ENCODE results near the gene ROPN1B. TPM values are rescaled to one million over a fixed set of nuclear protein-coding genes. Genes with fewer than 3 reads are reported as not detected.

The ROPN1B gene
- total RNA-seq, 1 experiment from 2014 or later = 0.26 TPM

- H3K27me3 ChIP-seq (ENCODE audit: control insufficient read depth, insufficient read depth, low read length) = peaks cover 10% of the 10 kb centered on the region
- no peaks in the 10 kb centered on the region for H3K9me3 ChIP-seq (ENCODE audit: control insufficient read depth, insufficient read depth, low read depth, low read length)
- POLR2A ChIA-PET = no interaction called here
- no peak overlapping the region for H3K4me3 ChIP-seq (ENCODE audit: low read depth in 2 of 2, low read length in 2 of 2)
- no peak for TF ChIP-seq POLR2AphosphoS5 (IDR thresholded peaks at IDR 0.05; ENCODE audit: low read depth, low read length)
- no peak for TF ChIP-seq CTCF (IDR thresholded peaks at IDR 0.05)
- TF ChIP-seq TCF7L2 (IDR thresholded peaks at IDR 0.05; ENCODE audit: low read depth, low read length) = no peak
- no peak for TF ChIP-seq SIN3A (IDR thresholded peaks at IDR 0.05; ENCODE audit: borderline replicate concordance, insufficient read depth, low read depth, low read length)
- TF ChIP-seq REST (IDR thresholded peaks at IDR 0.05; ENCODE audit: insufficient read depth in 1 of 2, low read depth in 2 of 2, low read length in 1 of 2) = no peak
- H3K4me1 ChIP-seq (ENCODE audit: control insufficient read depth, insufficient read depth, low read length) = no peaks in the 10 kb centered on the region
- peak; percentile 41; the same call in 1 of the 2 replicates for ATAC-seq
- in situ Hi-C loops (cut with HindIII; ENCODE audit: low pct_unique_long_range_greater_than_20kb, low sequenced_read_pairs) = no loop called here
- no TSS peak for BruUV-seq (replicated peaks)
- H3K27ac ChIP-seq (ENCODE audit: low read length) = no peak overlapping the region
- CTCF ChIA-PET = no interaction called here
- DNase-seq (ENCODE audit: low read depth, low spot score) = no peak
- intact Hi-C loops (cut with micrococcal nuclease; ENCODE audit: unreplicated experiment) = no loop called here
- H3K36me3 ChIP-seq (ENCODE audit: control insufficient read depth, insufficient read depth, low read length) = no peaks in the 10 kb centered on the region
Measured at GRCh38 chr3:125960066-125960424, 8.9 kb upstream of the ROPN1B start.

GRCh38 chr3:125960456-125961288, 8.3 kb upstream of the ROPN1B start:
- TF ChIP-seq CTCF (IDR thresholded peaks at IDR 0.05) = no peak
- TF ChIP-seq POLR2AphosphoS5 (IDR thresholded peaks at IDR 0.05; ENCODE audit: low read depth, low read length) = no peak
- TF ChIP-seq SIN3A (IDR thresholded peaks at IDR 0.05; ENCODE audit: borderline replicate concordance, insufficient read depth, low read depth, low read length) = no peak
- no peak for TF ChIP-seq REST (IDR thresholded peaks at IDR 0.05; ENCODE audit: insufficient read depth in 1 of 2, low read depth in 2 of 2, low read length in 1 of 2)
- no peak for TF ChIP-seq TCF7L2 (IDR thresholded peaks at IDR 0.05; ENCODE audit: low read depth, low read length)
- no peak for ATAC-seq
- Histone ChIP-seq H3K36me3 (ENCODE audit: control insufficient read depth, insufficient read depth, low read length) (no peaks in the 10 kb centered on the region), H3K4me3 (ENCODE audit: low read depth in 2 of 2, low read length in 2 of 2) (no peak overlapping the region), H3K27me3 (ENCODE audit: control insufficient read depth, insufficient read depth, low read length) (peaks cover 6% of the 10 kb centered on the region), H3K9me3 (ENCODE audit: control insufficient read depth, insufficient read depth, low read depth, low read length) (no peaks in the 10 kb centered on the region), H3K27ac (ENCODE audit: low read length) (no peak overlapping the region), H3K4me1 (ENCODE audit: control insufficient read depth, insufficient read depth, low read length) (no peaks in the 10 kb centered on the region)
- ChIA-PET CTCF (no interaction called here), POLR2A (interaction anchor here (0.6 kb wide), 1 partner anchor 132 kb away, joined by 3 read pairs; no protein-coding TSS in a partner anchor)
- intact Hi-C loops (cut with micrococcal nuclease; ENCODE audit: unreplicated experiment) = no loop called here
- no TSS peak for BruUV-seq (replicated peaks)
- in situ Hi-C loops (cut with HindIII; ENCODE audit: low pct_unique_long_range_greater_than_20kb, low sequenced_read_pairs) = no loop called here
- DNase-seq (ENCODE audit: low read depth, low spot score) = no peak
